ENCODE results near the gene EXD3. TPM values are rescaled to one million over a fixed set of nuclear protein-coding genes. Genes with fewer than 3 reads are reported as not detected.

EXD3 gene
- total RNA-seq, 1 experiment from 2014 or later, result 15.3 TPM

DNA sequence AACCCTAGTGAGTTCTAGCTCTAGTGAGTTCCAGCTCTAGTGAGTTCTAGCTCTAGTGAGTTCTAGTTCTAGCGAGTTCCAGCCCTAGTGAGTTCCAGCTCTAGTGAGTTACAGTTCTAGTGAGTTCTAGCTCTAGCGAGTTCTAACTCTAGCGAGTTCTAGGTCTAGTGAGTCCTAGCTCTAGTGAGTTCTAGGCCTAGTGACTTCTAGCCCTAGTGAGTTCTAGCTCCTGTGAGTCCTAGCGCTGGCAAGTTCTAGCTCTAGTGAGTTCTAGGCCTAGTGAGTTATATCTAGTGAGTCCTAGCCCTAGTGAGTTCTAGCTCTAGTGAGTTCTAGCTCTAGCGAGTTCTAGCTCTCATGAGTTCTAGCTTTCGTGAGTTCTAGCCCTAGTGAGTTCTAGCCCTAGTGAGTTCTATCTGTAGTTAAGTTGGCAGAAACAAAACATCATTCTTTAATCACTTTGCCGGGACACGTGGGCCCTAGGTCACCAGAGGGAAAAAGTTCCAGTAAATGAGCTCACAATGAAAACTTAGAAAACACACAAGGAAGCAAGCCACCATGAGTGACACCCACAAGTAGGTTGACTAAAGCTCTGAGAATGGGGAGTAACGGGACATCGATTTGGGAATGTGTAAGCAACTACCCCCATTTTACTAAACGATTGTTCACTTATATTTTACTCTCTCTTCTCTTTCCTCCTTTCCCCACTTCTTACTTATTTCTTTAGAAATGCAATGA is 47.5 kb downstream of the EXD3 start:
- Histone ChIP-seq H4K5ac (ENCODE audit: insufficient read length, low read depth, low read length) (no peak overlapping the region), H3K14ac (ENCODE audit: insufficient read depth, low read length) (no peak overlapping the region), H4K91ac (ENCODE audit: insufficient read length, low read depth, low read length) (no peak overlapping the region), H2AK5ac (ENCODE audit: insufficient read length, low read length) (no peak overlapping the region), H3K79me2 (ENCODE audit: insufficient read depth, low read length) (no peaks in the 10 kb centered on the region), H2AFZ (ENCODE audit: low read length) (no peak overlapping the region), H2BK5ac (ENCODE audit: insufficient read length, low read length) (no peak overlapping the region), H3T11ph (ENCODE audit: low read length) (no peak overlapping the region), H4K20me1 (ENCODE audit: control insufficient read depth, insufficient read depth, insufficient read length) (no peaks in the 10 kb centered on the region), H3K56ac (ENCODE audit: insufficient read length, low read depth, low read length) (no peak overlapping the region), H3K27ac (ENCODE audit: insufficient read length, low read depth, low read length) (no peak overlapping the region), H3K9me3 (ENCODE audit: control insufficient read depth, low read depth, low read length) (no peaks in the 10 kb centered on the region), H2BK12ac (ENCODE audit: insufficient read length, low read depth, low read length) (no peak overlapping the region), H3K23ac (ENCODE audit: insufficient read length, low read depth, low read length) (no peak overlapping the region), H4K8ac (replicated peaks; ENCODE audit: insufficient read length, low read depth, low read length) (no peak overlapping the region), H2BK20ac (ENCODE audit: low read depth, low read length, poor library complexity, severe bottlenecking) (no peak overlapping the region), H3K79me1 (ENCODE audit: insufficient read depth, low read depth, low read length, poor library complexity, severe bottlenecking) (no peaks in the 10 kb centered on the region), H3K9ac (ENCODE audit: extremely low read depth, insufficient read length, low read length) (no peak overlapping the region), H3K23me2 (ENCODE audit: insufficient read length, low read depth, low read length, poor library complexity, severe bottlenecking) (no peaks in the 10 kb centered on the region), H3K4me1 (ENCODE audit: insufficient read depth, low read length) (no peaks in the 10 kb centered on the region), H3K18ac (ENCODE audit: insufficient read length, low read depth, low read length) (no peak overlapping the region), H3K27me3 (ENCODE audit: insufficient read depth, low read length) (no peaks in the 10 kb centered on the region), H3K4me2 (ENCODE audit: insufficient read depth, insufficient read length, low read length) (no peak overlapping the region), H2BK120ac (ENCODE audit: low read depth, low read length, poor library complexity, severe bottlenecking) (no peak overlapping the region), H2BK15ac (ENCODE audit: low read depth, low read length) (no peak overlapping the region), H3K4ac (ENCODE audit: low read depth, low read length) (no peak overlapping the region)
- Mint-ChIP-seq H3K27me3 (ENCODE audit: low read depth) (peaks cover 28% of the 10 kb centered on the region), H3K36me3 (ENCODE audit: insufficient read depth in 1 of 3, low read depth in 3 of 3) (peaks cover 0 to 6% (median 0%) of the 10 kb centered on the region in 3 experiments; a peak in 1 of 7 replicates), H3K4me1 (no peaks in the 10 kb centered on the region), H3K4me3 (no peak overlapping the region), H3K27ac (peak overlapping the region in 1 of 3 experiments; percentile 65; a peak in 1 of 7 replicates), H3K9me3 (peaks cover 5 to 11% of the 10 kb centered on the region in 2 experiments; a peak in 3 of 5 replicates)
- TF ChIP-seq, protein P1, sequence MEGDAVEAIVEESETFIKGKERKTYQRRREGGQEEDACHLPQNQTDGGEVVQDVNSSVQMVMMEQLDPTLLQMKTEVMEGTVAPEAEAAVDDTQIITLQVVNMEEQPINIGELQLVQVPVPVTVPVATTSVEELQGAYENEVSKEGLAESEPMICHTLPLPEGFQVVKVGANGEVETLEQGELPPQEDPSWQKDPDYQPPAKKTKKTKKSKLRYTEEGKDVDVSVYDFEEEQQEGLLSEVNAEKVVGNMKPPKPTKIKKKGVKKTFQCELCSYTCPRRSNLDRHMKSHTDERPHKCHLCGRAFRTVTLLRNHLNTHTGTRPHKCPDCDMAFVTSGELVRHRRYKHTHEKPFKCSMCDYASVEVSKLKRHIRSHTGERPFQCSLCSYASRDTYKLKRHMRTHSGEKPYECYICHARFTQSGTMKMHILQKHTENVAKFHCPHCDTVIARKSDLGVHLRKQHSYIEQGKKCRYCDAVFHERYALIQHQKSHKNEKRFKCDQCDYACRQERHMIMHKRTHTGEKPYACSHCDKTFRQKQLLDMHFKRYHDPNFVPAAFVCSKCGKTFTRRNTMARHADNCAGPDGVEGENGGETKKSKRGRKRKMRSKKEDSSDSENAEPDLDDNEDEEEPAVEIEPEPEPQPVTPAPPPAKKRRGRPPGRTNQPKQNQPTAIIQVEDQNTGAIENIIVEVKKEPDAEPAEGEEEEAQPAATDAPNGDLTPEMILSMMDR (conservative IDR thresholded peaks at IDR 0.05), result no peak
- no CpG with 5 or more reads among the region's 11 CpGs for WGBS (ENCODE audit: extremely low coverage, insufficient read length, low lambda C conversion rate)
- no peak for DNase-seq
